ENCODE data around the gene SUGCT. TPM values are rescaled to one million over a fixed set of nuclear protein-coding genes. Genes with fewer than 3 reads are reported as not detected.

The SUGCT gene
- total and polyA plus RNA-seq, 8 donors, result 2.0 to 4.2 (median 2.9) TPM

DNA sequence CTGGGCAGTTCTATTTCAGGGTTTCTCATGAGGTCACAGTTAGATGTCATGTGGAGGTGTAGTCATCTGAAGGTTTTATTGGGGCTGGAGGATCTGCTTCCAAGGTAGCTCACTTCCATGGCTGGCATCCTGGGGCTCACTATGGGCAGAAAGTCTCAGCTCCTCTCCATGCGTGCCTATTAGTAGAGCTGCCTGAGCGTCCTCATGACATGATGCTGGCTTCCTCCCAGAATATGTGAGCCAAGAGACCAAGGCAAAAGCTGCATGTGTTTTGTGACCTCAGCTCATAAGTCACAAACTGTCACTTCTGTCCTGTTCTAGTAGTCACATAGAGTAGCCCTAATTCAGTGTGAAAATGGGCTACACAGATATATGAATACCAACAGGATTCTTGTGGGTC, 524.4 kb downstream of the SUGCT start:
- ATAC-seq (no peak), DNase-seq (no peak)
- TF ChIP-seq, protein P1, sequence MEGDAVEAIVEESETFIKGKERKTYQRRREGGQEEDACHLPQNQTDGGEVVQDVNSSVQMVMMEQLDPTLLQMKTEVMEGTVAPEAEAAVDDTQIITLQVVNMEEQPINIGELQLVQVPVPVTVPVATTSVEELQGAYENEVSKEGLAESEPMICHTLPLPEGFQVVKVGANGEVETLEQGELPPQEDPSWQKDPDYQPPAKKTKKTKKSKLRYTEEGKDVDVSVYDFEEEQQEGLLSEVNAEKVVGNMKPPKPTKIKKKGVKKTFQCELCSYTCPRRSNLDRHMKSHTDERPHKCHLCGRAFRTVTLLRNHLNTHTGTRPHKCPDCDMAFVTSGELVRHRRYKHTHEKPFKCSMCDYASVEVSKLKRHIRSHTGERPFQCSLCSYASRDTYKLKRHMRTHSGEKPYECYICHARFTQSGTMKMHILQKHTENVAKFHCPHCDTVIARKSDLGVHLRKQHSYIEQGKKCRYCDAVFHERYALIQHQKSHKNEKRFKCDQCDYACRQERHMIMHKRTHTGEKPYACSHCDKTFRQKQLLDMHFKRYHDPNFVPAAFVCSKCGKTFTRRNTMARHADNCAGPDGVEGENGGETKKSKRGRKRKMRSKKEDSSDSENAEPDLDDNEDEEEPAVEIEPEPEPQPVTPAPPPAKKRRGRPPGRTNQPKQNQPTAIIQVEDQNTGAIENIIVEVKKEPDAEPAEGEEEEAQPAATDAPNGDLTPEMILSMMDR (IDR thresholded peaks at IDR 0.05), result no peak
- Histone ChIP-seq H3K27ac (no peak overlapping the region), H3K4me3 (no peak overlapping the region), H3K4me1 (no peaks in the 10 kb centered on the region), H3K9me3 (no peaks in the 10 kb centered on the region), H3K27me3 (no peaks in the 10 kb centered on the region), H3K36me3 (no peaks in the 10 kb centered on the region)
- intact Hi-C loops (cut with DNase I), result no loop called here

DNA sequence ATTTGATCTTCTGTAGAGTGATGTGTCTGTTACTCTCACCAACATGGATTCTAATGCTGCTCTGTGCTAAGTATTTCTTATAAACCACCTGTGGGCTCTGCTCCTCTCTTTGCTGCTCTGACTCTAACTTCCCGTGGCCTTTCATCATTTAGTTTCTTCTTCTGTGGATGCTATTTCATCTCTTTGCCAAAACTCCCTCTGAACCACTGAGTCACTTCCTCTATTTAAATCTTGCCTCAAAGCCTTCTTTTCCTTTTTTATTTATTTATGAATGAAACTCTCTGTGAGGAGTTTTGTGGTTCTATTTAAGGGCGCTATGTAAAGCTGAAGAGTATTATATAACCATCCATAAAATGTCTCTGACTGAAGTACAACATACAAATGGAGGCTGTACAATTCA, 538.5 kb downstream of the SUGCT start:
- Histone ChIP-seq H3K27ac (no peak overlapping the region), H3K27me3 (no peaks in the 10 kb centered on the region), H3K4me1 (no peaks in the 10 kb centered on the region), H3K36me3 (no peaks in the 10 kb centered on the region), H3K9me3 (no peaks in the 10 kb centered on the region), H3K4me3 (no peak overlapping the region)
- TF ChIP-seq, protein P1 (IDR thresholded peaks at IDR 0.05), result no peak
- no peak for DNase-seq
- no peak for ATAC-seq
- intact Hi-C loops (cut with DNase I), result no loop called here

DNA sequence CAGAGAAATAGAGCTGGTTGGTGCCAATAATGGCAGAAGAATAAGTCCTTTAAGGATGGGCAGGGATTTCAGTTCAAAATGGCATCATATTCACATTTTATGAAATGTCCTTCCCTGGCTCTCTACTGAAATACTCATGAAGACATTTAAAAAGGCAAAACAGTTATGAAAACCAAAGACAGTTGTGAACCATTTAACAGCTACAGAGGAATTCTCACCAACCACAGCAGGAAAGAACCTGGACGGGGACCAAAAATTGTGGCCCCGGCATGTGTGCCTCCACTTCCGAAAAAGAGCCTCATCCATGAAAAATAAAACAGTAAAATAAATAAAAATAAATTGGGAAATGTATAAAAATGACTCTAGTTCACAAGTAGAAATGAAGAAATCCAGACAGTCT, 539.5 kb downstream of the SUGCT start:
- DNase-seq (no peak), ATAC-seq (no peak)
- Histone ChIP-seq H3K4me3 (no peak overlapping the region), H3K27me3 (no peaks in the 10 kb centered on the region), H3K27ac (no peak overlapping the region), H3K36me3 (no peaks in the 10 kb centered on the region), H3K9me3 (no peaks in the 10 kb centered on the region), H3K4me1 (no peaks in the 10 kb centered on the region)
- intact Hi-C loops (cut with DNase I), result no loop called here
- TF ChIP-seq, protein P1 (IDR thresholded peaks at IDR 0.05), result no peak

DNA sequence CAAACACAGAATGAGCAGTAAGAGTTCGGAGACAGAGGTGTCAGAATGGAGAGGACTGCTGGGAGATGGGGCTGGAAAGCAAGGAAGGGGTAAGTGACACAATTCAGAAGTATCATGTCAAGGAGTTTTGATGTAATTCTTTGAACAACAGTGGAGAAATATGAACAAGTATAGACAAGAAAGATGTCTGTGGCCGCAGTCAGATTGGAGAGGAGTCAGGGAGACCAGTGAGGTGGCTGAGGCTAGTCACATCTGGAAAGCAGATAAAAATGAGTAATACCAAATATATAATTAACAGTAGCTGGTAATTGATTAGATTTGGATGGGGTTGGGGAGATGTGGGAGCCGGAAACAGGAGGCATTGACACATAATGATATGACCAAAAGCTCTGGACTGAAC, 540.9 kb downstream of the SUGCT start:
- ATAC-seq (no peak), DNase-seq (no peak)
- H3K27me3 ChIP-seq, result no peaks in the 10 kb centered on the region
- intact Hi-C loops (cut with DNase I), result no loop called here
- TF ChIP-seq, protein P1 (IDR thresholded peaks at IDR 0.05), result no peak
- H3K9me3 ChIP-seq, result no peaks in the 10 kb centered on the region
- no peak overlapping the region for H3K27ac ChIP-seq
- H3K4me1 ChIP-seq, result no peaks in the 10 kb centered on the region
- no peaks in the 10 kb centered on the region for H3K36me3 ChIP-seq
- H3K4me3 ChIP-seq, result no peak overlapping the region

DNA sequence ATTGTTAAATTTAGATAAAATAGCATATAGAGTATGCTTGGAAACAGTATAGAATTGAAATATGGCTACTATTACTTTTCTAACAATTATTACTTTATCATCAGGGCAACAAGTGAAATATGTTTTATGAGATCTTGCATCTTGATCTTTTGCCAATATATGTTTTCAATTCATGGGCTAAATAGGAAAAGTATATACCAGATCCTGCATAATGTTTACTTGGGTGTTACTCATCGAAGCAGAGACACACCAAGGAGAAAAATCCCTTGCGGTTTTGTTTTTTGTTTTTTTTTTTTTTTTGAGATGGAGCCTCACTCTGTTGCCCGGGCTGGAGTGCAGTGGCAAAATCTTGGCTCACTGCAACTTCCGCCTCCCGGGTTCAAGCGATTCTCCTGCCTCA, 541.4 kb downstream of the SUGCT start:
- intact Hi-C loops (cut with DNase I), result no loop called here
- H3K4me3 ChIP-seq, result no peak overlapping the region

More for the DNA sequence above, 541.4 kb downstream of the SUGCT start:
- no peak for DNase-seq
- Histone ChIP-seq H3K36me3 (no peaks in the 10 kb centered on the region), H3K4me1 (no peaks in the 10 kb centered on the region), H3K27me3 (no peaks in the 10 kb centered on the region), H3K27ac (no peak overlapping the region), H3K9me3 (no peaks in the 10 kb centered on the region)
- no peak for ATAC-seq
- TF ChIP-seq, protein P1 (IDR thresholded peaks at IDR 0.05), result no peak

All from left lung (tissue), 10 donors.